Glomerular visceral epithelial cell (primary cell): ENCODE data around the gene PPIP5K1.

Source experiments
- DNase-seq: peaks from one replicate; pipeline ENCODE4 v3.0.0-alpha.2; 2016; ENCODE audit errors: extremely low spot score

Gene PPIP5K1

DNA sequence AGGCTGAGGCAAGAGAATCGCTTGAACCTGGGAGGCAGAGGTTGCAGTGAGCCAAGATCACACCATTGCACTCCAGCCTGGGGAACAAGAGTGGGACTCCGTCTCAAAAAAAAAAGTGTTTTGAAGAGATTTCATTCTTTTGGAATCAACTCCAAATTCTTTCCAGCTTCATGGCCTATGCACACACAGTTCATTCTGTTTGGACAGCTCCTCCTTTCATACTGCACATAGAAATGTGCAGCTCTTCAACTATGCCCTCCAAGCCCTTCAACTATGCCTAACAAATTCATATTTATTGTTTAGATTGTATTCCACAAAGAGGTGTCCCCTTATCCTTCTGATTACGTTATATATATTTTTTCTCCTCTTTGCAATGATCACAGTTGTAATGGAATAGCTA is 101.2 kb downstream of the PPIP5K1 start:
- no peak for DNase-seq

DNA sequence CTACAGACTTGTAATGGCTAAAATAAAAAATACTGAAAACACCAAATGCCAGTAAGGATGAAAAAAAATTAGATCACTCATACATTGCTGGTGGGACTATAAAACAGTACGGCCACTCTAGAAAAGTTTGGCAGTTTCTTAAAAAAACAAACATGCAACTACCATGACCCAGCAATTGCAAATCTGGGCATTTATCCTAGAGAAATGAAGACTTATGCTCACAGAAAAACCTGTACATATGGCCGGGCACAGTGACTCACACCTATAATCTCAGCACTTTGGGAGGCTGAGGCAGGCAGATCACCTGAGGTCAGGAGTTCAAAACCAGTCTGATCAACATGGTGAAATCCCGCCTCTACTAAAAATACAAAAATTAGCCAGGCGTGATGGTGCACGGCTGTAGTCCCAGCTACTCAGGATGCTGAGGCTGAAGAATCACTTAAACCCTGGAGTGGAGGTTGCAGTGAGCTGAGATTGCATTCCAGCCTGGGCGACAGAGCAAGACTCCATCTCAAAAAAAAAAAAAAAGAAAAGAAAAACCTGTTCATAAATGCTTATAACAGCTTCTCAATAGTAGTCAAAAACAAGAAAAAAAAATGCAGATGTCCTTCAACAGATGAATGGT is 102.6 kb downstream of the PPIP5K1 start:
- DNase-seq: no peak

DNA sequence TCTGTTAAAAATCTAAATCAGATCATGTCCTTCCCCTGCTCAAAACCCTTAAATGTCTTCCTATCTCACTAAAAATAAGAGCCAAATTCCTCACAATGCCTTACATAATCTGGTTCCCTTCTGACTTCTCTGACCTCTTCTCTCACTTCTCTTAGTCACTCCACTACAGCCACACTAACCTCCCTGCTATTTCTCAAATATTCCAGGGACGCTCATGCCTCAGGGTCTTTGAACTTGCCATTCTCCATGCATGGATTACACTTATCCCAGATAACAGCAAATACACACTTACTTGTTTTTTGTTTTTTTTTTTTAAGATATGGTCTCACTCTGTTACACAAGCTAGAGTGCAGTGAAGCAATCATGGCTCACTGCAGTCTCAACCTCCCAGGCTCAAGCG is 105.6 kb downstream of the PPIP5K1 start:
- no peak for DNase-seq
